Measurements from ENCODE around the gene RBM17.

DNA sequence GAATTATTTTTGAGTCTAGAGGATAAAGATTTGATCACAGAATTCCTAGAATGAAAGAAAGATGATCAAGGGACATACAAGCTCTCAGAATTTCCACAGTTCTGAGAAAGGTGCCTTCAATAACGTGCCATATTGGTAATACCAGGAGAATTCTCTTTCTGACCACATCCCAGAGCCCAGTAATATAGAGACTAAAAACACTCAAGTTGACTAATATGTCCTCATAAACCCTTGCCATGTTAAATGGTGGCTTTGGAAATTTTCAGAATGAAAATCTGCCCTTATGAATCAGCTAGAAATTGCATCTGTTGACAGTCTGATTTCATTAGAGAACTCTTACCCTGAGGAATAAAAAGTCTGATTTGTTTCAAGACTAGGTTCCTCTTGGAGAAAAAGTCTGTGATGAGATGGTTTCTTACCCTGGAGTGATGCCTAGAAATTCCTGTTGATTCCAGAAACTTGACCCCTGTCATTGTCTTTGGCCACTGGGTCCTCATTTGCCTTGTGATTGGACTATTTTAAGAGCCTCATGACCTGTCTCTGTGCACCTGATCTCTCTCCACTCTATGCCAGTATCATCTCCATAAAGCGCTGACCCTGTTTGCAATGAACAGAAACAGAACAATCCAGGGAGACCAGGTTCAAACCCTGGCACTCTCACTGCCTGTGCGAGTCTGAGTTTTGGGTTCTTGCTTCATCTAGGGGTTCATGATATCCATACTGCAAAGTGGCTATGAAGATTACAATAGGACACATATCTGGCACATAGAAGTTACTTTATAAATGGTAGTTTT is 30.0 kb upstream of the RBM17 start:
- TF ChIP-seq, protein P1, sequence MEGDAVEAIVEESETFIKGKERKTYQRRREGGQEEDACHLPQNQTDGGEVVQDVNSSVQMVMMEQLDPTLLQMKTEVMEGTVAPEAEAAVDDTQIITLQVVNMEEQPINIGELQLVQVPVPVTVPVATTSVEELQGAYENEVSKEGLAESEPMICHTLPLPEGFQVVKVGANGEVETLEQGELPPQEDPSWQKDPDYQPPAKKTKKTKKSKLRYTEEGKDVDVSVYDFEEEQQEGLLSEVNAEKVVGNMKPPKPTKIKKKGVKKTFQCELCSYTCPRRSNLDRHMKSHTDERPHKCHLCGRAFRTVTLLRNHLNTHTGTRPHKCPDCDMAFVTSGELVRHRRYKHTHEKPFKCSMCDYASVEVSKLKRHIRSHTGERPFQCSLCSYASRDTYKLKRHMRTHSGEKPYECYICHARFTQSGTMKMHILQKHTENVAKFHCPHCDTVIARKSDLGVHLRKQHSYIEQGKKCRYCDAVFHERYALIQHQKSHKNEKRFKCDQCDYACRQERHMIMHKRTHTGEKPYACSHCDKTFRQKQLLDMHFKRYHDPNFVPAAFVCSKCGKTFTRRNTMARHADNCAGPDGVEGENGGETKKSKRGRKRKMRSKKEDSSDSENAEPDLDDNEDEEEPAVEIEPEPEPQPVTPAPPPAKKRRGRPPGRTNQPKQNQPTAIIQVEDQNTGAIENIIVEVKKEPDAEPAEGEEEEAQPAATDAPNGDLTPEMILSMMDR (IDR thresholded peaks at IDR 0.05; ENCODE audit: borderline replicate concordance, extremely low read depth, low read length, poor library complexity, severe bottlenecking) = no peak
- TF ChIP-seq EZH2 (IDR thresholded peaks at IDR 0.05; ENCODE audit: borderline replicate concordance, low read depth, low read length, severe bottlenecking) = no peak

Data from DND-41 (cell line).